ENCODE data around the gene MGMT.

Gene MGMT

DNA sequence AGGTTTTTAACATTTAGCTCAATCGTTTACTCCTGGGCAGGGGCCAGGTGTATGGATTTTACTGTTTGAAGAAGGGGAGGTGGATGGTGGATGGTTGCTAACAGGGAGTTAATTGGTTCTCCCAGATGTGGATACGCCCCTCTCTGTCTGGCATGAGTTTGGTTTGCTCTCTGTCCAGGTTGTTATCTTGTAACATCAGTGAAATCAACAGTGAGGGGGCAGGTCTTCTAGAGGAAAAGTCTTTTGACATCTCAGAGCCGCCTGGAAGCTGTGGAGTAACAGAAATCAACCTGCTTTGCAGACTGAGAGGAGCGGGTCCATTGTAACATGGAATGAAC lies 243.4 kb downstream of the MGMT start:
- no peak for DNase-seq (ENCODE audit: low spot score)

DNA sequence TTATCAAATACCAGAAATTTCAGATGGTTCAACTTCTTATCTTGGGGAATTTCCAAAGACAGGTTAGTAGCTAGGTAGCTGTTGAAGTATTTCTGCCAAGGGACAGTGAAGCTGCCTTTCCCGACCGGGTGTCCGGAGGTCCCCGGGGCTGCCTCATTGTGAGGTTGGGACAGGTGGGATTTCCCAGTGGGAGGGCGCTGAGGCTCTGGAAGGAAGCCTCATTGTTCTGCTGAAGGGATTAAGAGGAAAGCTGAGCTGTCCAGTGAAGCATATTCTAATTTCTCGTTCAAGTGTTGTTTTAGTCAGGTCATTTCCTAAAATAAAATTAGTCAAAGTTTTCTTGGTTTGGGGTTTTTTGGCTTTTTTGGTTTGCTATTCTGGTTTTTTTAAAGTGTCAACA lies 244.2 kb downstream of the MGMT start:
- no peak for DNase-seq (ENCODE audit: low spot score)

DNA sequence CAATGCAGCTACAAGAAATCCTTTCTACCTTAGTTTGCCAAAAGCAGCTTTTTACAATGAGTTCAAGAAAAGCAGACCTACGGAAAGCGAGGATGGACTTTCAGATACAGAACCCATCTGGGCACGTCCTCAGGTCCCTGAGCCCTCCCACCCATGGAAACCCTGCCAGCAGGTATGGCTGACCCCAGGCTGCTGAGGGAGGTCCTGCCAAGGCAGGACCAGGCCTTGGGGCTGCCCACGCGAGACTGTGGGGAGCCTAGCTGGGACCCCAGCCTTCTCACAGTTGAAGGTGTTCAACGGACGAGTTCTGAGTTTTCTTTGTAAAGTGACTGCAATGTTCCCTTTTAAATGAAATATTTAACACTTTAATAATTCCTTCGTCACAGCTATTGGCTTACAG lies 245.0 kb downstream of the MGMT start:
- DNase-seq (ENCODE audit: low spot score) = no peak

DNA sequence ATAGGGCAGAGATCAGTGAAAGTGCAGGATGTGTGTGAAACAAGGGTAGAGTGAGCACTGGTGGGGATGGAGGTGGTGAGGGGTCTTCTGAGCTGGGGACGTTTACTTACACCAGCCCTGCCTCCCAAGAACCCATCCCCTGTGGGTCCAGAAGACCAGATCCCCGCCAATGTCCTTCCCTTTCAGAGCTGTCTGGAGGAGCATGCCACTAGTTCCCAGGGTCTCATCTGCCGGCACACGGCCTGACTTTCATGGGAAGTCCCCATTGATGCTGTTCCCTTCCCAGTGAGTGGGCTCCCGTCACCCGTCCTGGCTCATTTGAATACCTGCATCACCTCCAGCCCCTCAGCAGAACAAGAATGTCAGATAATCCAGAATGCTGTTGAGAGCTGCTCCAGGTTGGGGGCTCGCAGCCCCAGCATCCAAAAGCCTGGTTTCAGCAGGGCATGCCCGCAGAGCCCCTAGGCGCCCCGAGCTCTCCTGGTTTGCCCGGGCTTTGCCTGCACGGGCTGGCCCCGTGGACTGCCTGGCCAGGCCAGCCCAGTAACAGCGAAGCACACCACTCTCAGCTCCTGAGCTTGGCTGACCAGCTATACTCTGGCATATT lies 246.7 kb downstream of the MGMT start:
- no peak for DNase-seq (ENCODE audit: low spot score)

DNA sequence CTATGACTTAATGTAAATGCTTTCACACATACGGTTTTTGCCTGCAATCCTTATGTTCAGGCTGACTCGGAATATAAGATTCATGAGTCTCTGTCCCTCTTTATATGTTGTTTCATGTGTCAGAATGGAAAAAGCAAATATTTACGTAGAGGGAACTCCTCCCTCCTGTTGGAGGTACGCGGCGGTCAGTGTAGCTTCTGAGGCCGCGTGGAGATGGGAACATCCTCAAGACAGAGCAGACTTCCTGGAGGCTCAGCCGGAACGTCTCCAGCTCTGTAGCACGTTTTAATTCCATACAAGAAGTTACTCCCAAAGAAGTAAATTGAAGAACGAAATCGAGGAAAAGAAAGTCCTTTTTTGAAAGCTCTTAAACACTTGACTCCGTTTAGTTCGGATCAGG lies 248.8 kb downstream of the MGMT start:
- DNase-seq (ENCODE audit: low spot score) = no peak

DNA sequence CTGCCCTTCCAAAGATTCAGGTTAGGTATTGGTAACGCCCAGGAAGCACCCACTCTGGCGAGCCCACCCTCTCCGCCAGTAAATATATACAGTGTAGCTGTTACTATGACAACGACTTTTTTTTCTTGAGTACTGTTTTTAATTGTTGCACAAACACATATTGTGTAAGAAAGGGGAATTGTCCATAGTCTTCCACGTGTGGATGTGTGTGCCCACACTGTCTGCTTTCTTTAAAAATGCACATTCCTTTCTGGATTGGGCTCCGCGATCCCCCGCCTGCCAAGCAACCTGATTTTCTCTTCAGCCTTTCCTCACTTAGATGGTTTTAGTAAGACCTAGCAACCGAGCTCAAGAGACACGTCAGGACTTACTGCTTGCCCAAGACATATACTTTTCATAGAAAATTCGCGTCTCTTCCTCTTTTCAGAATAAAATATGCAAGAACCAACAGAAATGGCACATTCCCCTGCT lies 249.2 kb downstream of the MGMT start:
- DNase-seq (ENCODE audit: low spot score) = no peak

DNA sequence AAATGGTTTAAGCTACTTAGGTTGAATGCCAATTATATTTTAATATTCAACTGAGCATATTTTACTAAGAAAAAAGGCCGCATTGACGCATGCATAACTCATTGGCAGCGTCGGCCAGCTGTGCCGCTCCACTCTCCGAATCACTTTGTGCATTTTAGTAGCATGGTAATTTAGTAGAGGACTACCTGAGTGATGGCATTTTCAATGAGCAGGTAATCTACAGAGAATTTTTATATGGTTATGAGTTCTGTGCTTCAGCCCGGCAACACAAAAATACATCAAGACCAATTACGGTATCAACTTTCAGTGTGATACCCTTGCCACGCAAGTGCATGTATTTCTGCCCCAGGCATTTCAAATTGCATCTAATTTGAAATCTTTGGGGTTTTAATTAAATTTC lies 249.8 kb downstream of the MGMT start:
- no peak for DNase-seq (ENCODE audit: low spot score)

DNA sequence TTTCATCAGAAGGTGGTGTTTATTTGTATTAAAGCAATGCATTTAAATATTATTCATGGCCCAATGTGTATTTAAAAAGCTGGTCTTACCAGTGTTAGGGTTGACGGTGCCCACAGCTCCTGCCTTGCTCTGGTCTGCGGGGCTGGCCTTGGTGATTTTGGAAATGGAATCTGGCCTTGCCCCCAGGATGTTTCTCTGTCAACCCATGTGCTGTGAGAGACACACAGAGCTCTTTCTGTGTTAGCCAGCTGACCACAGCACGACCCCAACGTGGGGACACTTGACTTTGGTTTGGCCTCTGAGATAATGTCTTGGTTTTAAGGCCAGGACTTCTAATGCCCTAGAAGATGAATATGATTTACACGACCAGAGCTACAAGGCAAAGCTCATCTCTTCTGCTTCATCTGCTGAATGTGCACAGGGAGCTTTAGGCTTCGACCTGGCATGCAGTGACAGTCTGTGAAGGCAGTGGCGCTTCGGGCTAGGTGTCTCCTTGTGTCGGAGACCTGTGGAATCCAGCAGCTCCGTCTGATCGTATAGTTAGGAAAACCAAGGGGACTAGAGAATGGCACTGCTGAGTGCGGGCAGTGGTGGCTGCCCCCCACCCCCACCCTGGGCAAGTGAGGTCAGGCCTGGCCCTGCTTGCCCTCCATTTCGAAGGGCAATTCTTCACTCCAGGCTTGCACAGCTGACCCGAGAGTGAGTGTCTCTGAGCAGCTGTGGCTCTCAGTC lies 250.9 kb downstream of the MGMT start:
- DNase-seq (ENCODE audit: low spot score) = no peak

DNA sequence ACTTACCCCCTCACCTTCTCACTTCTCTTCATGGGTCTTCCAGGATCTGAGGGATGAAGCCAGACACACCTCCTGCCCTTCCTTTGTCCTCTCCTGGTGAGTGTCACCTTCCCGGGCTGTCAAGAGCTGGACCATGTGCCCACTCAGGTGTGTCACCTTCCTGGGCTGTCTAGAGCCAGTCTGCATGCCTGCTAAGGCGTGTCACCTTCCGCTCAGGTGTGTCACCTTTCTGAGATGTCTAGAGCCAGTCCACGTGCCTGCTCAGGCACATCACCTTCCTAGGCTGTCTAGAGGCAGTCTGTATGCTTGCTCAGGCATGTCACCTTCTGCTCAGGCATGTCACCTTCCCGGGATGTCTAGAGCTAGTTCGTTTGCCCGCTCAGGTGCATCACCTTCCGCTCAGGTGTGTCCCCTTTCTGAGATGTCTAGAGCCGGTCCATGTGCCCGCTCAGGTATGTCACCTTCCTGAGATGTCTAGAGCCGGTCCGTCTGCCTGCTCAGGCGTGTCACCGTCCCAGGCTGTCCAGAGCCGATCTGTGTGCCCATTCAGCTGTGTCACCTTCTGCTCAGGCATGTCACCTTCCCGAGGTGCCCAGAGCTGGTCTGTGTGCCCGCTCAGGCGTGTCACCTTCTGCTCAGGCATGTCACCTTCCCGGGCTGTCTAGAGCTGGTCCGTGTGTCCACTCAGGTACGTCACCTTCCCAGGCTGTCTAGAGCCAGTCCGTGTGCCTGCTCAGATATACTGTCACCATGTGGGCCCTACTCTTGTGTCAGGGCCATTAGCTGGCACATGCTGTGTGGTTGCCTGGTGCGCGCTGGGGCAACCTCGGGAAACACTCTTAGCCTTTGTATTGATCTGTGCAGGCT lies 251.7 kb downstream of the MGMT start:
- no peak for DNase-seq (ENCODE audit: low spot score)

DNA sequence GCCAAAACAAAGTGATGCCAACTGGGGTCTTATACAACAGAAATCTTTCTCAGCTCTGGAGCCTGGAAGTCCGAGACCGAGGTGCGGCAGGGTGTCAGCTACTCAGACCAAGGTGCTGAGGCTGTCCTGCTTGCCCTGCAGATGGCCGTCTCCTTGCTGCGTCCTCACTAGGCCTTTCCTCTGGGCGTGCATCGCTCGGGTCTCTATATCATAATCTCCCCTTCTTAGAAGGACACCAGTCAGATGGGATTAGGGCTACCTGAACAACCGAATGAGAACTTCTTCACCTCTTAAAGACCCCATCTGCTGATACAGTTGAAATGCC lies 252.3 kb downstream of the MGMT start:
- no peak for DNase-seq (ENCODE audit: low spot score)

DNA sequence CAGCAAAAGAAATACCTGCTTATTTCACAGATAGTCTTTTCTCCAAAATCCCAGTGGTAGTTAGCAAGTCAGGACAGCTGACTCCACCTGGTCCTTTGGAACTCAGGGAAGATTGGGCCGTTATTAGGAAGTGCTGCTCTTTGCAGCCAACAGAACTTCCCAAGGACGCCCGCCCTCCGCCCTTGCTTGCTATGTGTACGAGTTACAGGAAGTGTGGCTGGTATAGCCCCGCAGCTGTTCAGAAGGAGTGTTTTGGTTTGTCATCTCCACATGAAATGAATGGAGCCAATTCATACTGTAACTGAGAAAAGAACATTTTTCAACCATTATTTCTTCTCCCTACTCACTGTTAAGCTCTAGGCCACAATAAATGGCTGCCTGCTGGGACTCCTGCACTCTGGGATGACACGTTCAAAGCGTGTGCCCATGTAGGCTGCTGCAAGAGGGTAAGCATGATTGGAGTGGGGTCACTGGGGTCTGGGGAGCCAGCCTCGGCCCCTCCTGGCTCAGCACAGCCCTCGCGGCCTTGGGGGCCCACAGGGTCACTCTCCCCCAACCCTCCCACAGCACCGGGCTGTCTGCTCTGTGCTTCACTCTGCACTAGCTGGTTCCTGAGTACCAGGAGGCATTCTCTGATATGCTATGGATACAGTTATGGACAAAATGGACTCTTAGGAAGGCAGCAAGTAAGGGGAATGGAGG lies 253.0 kb downstream of the MGMT start:
- no peak for DNase-seq (ENCODE audit: low spot score)

DNA sequence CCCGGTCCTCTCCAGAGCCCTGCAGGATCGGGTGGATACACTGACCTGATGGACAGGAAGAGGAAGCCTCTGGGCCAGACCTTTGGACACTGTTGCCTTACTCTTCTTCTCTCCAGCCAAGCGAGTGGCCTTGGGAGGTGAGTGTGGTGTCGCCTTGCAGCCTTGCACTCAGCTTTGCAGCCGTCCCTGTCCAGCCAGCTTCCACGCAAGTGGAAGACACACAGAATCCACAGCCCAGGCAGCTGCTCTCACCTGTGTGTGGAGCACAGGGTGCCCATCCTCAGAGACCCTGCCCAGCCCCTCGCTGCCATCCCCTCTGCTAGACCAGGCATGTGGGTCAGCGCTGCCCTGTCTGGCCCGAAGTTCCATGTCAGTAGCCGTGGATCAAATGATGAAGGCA lies 258.0 kb downstream of the MGMT start:
- no peak for DNase-seq (ENCODE audit: low spot score)

DNA sequence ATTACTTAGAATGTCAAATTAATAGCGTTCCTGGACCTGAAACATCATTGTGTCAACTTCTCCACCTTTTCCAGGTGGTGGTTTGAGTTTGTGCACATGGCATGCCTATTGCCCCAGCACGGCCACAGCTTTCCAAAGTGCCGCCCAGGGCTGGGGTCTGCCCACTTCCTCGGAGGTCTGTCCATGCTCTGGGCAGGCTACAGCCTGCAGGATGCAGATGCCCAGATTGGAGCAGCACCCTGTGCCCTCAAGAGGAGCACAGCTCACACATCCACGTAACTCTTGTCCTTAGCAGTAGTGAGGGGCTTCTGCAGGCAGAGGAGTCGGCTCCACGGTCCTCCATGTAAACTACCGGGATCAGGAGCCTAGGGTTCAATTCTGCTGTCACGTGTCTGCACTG lies 258.4 kb downstream of the MGMT start:
- DNase-seq (ENCODE audit: low spot score) = no peak

DNA sequence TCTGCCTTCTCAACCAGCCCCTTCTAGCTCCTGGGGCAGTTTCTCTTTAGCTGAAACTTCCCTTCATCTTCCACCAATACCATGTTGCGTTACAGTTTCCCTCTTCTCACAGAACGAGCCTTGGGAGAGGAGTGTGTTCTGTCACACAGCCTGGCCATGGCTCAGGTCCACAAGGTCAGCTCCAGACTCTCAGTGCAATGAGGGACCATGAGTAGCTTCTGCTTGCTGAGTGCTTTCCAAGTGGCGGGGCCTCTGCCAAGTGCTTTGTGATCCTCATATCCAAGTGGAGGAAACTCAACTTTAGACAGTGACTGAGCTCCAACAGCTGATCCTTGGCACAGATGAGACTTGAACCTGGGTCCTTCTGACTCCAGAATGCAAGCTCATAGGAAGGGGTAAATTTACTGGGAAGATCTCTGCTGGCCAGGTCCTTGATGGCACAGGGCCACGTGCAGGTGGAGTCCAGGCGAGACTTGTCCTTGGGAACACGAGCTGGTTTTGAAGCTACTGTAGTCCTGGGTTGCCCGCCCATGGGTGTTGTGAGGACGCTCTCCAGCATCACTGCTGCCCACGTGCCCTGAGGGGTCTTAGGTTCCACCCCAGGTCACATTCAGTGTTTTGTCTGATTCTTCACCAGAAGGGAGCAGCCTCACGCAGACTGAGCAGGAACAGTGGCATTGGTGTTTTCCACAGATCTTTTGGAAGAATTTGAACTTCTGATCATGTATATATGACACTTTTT lies 259.0 kb downstream of the MGMT start:
- DNase-seq (ENCODE audit: low spot score) = no peak

DNA sequence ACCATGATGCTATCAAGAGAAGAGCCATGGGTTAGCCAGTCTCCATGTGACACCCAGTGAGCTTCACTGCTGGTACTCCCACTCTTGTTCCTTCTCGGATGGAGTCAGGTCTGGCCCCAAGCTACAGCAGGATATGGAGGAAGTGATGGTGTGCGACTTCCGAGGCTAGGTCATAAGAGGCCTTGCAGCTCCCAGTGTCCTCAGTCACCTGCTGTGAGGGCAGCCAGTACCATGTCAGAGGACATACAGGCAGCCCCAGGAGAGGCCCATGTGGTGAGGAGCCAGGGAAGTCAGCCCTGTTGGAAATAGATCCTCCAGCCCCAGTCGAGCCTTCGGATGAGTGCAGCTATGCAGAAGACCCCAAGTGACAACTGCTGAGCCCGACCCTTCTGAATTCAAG lies 260.0 kb downstream of the MGMT start:
- no peak for DNase-seq (ENCODE audit: low spot score)

DNA sequence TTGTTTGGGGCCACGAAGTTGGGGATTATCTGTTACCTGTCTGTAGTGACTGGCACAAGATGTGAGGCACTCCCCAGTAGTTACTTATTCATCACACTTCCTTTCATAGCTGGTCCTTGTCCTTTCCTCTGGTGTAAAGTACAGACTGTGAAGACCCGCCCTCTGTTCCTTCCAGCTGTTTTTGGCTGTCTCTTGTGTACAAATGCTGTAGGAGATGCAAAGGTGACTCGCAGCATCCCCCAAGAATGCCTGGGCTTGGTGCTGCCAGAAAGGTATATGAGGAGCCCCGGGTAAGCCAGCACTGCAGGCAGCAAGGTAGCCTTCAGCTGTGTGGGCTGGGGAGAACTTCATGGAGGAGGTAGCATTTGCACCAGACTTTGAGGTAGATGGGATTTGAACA lies 260.5 kb downstream of the MGMT start:
- DNase-seq (ENCODE audit: low spot score) = no peak

DNA sequence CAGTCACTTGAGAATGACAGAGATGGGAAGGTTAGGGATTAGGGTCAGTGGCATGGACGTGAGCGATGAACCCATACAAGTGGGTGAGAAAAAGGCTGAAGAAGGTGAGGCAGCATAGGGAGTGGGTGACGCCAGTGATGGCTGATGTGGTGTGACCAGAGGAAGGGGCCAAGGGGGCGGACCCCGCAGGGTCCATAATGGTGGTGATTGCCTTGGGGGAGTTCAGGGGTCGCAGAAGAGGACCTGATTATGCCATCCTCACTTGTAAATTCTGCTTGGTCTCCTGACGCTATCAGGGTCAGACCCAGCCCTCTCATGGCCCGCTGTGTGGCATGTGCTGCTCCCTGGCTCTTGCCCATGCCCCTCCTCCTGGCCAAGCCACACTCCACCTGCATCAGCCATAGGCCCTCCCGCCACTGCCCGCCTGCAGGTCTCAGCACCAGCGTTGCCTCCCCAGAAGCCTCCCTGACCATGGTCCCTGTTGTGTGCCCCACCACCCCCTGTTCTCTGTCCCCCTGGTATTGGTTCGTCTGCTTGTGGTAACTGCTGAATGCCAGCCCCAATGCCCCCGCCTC lies 261.3 kb downstream of the MGMT start:
- DNase-seq (ENCODE audit: low spot score) = no peak

DNA sequence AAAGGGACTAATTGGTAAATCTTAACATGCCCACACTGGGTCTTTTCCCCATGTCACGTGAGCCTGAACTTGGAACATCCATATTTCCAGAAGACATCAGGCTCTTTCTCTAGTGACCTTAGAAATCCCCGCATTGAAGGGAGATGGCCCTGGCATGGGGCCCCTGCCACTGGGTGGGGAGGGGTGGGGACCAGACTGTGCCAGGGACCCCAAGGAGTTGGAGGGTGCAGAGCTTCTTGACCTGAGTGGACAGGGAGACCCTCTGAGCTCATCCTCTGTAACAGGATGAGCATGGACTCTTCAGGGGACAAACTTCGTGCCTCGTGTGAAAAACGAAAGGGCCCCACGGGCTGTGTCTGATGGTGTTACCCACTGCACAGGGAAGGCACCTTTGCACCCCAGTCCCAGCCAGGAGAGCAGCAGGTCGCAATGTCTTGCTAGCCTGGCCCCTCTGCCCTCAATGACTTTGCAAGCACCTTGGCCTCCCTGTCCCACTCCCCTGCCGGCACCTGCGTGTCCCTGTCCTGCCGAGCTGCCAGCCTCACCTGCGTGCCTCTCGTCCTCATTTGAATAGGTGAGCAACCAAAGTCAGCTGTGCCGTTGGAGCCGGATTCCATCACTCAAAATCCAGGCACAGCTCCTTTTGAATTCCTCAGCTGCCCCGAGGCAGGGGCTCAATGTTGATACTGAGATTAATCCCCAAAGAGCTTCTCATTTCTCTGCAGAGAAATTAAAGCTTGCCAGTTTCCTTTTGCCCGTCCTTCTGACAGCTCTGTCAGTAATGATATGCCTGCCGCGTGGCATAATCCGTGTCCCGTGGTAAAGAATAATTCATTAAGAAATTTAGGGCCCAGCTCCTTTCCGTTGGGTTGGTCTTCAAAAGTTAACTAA lies 262.1 kb downstream of the MGMT start:
- DNase-seq (ENCODE audit: low spot score) = no peak

DNA sequence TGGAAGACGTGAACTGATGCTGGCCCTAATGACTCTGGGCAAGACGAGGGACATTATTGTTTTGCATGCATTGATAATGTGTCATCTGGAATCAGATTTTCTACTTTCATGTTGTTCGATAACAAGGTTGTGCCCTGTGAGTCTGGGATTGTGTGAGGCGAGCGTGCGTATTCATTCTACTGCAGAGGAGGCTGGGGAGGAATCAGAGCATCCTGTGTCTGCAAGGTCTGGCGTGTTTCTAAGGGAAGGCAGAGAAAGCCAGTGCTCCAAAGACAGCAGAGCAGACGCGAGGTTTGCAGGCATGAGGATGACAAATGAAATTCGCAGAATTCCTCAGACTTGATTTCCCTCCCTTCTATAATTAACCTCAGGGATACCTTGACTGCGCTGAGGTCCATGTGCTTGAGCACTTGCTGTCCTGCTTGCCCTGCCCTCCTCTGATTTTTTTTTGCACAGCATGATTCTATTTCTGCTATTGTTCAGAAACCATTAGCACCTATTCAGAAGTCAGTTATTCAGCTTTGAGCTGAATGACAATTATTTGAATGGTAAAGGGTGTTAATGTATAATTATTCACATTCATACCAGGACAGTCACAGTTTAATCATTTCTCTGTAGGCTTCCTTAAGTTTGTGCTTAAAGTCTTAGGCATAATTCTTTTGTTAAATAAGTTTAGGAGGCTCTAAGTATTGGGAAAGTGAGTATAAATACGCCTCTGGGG lies 263.4 kb downstream of the MGMT start:
- no peak for DNase-seq (ENCODE audit: low spot score)

DNA sequence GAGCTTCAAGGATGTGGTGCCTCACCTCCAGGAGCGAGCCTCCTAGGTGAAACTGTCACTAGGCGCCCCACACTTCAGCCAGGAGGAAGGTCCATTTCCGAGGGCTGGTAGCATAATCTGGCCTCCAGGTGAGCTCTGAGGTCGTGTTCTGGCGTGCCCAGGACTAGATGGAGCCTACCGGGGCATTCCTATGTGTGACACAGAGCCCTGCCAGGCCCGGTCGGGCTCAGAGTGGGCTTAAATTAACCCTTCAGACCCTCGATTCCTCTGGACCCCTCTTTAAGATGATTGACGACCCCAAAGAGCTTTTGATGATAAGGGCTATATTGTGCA lies 263.9 kb downstream of the MGMT start:
- DNase-seq (ENCODE audit: low spot score) = no peak
